GM12873 (cell line): ENCODE measurements around the gene HIGD1B.

Source experiments
- TF ChIP-seq, protein P1 (sequence below): IDR thresholded peaks from 2 replicates; pipeline ENCODE4 v1.5.1; 2012; ENCODE audit warnings: low read depth, mild to moderate bottlenecking, moderate library complexity, low read length, control low read depth; ENCODE audit not compliant: insufficient read depth; ENCODE audit errors: missing control alignments

HIGD1B gene

DNA sequence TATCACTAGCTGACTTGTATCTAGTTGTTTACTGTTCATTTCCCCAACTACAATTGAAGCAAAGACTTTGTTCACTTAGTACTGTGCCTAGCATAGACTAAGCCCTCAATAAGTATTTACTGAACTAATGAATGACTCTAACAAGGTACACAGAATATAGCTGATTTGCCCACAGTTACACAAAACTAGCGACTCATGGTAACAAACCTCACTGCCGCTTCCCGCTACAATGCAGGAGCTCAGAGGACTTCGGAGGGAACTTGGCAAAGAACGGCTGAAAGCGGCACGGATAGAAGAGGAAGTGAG, 51.0 kb downstream of the HIGD1B start:
- TF ChIP-seq, protein P1, sequence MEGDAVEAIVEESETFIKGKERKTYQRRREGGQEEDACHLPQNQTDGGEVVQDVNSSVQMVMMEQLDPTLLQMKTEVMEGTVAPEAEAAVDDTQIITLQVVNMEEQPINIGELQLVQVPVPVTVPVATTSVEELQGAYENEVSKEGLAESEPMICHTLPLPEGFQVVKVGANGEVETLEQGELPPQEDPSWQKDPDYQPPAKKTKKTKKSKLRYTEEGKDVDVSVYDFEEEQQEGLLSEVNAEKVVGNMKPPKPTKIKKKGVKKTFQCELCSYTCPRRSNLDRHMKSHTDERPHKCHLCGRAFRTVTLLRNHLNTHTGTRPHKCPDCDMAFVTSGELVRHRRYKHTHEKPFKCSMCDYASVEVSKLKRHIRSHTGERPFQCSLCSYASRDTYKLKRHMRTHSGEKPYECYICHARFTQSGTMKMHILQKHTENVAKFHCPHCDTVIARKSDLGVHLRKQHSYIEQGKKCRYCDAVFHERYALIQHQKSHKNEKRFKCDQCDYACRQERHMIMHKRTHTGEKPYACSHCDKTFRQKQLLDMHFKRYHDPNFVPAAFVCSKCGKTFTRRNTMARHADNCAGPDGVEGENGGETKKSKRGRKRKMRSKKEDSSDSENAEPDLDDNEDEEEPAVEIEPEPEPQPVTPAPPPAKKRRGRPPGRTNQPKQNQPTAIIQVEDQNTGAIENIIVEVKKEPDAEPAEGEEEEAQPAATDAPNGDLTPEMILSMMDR = no peak

DNA sequence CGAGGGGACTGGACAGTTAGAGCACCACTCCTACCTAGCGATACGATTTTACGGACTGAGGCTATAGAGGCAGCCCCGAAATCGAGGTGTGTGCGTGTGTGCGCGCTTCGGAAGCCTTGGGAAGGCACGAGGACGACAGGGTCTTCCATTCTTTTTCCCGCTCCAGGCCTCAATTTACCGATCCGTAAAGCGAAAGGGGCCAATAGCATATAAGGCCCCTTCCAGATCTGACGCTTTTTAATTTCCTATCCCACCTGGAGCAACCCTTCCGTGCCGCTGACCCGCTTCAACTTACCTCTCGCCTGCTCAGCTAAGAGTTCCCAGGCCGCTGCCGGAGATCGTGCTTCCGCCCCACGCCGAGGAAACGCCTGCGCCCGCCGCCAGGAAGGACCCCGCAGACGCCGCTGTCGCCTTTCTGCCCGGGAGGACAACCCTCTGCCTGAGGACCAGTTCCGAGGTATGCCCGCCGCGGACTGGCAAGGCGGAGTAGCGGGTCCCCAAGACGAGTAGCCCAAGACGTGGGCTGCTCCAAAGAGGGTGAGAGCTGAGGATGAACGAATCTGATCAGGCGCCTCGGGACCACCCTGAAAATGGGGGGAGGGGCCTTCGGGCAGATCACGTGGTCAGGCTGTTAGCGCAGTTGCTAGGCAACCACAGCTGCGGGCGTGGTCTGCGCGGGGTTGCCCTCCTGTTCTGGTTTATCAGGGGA, 51.5 kb downstream of the HIGD1B start, which contains the start of gene EFTUD2:
Gene EFTUD2, minus strand, starts transcription at position 372 of the 709 bp plus-strand sequence. CDS start 4,924 bp downstream, outside the sequence.
- TF ChIP-seq, protein P1 = no peak
